Inflammatory macrophage treated with lipopolysaccharide for 1 hour (primary cell): ENCODE data around the gene NLRP6.
"Not testable (repeated sequence)": the region's sequence is repeated elsewhere in the genome, so short reads cannot be mapped to it uniquely, and the experiment has no call there.

Experiments used
- DNase-seq, 2 donors: peaks; one replicate each; pipeline ENCODE4 v3.0.0-alpha.2; 2020 to 2022

Gene NLRP6

GRCh38 chr11:326842-327580 is 48.8 kb downstream of the NLRP6 start:
- peak; percentile 36 to 61 for DNase-seq

GRCh38 chr11:327581-327923 is 49.3 kb downstream of the NLRP6 start:
- DNase-seq = no peak

- no peak for DNase-seq
Measured at GRCh38 chr11:328012-328411, 49.8 kb downstream of the NLRP6 start.

- not testable (repeated sequence) for DNase-seq
Measured at GRCh38 chr11:328516-329100, 50.4 kb downstream of the NLRP6 start.

- DNase-seq = no peak
Measured at GRCh38 chr11:329886-330253, 51.7 kb downstream of the NLRP6 start.

- no peak for DNase-seq
Measured at GRCh38 chr11:330307-330693, 52.1 kb downstream of the NLRP6 start.

- DNase-seq = no peak
Measured at GRCh38 chr11:330694-331357, 52.6 kb downstream of the NLRP6 start.

GRCh38 chr11:331358-332060 is 53.3 kb downstream of the NLRP6 start:
- no peak for DNase-seq

GRCh38 chr11:332651-333480 is 54.7 kb downstream of the NLRP6 start:
- DNase-seq = no peak

GRCh38 chr11:333616-334263 is 55.5 kb downstream of the NLRP6 start:
- not testable (repeated sequence) for DNase-seq

- no peak for DNase-seq
Measured at GRCh38 chr11:334264-334994, 56.2 kb downstream of the NLRP6 start.
